ENCODE data around the gene STPG1. TPM values are rescaled to one million over a fixed set of nuclear protein-coding genes. Genes with fewer than 3 reads are reported as not detected.
"Not testable (repeated sequence)": the region's sequence is repeated elsewhere in the genome, so short reads cannot be mapped to it uniquely, and the experiment has no call there.

Gene STPG1
- not detected for polyA plus RNA-seq (2012; ENCODE audit: insufficient read depth, insufficient read length)

GRCh38 chr1:24413350-24414163 is at the start of gene STPG1:
Gene STPG1 (minus strand): TSS chr1:24413782. CDS start chr1:24401388, 12,394 bp downstream.
- DNase-seq (ENCODE audit: low read depth, low spot score) = no peak
- H3K4me3 ChIP-seq (ENCODE audit: low read length) = no peak within 1 kb of the TSS

GRCh38 chr1:24462128-24462527 is 48.5 kb upstream of the STPG1 start:
- not testable (repeated sequence) for DNase-seq (ENCODE audit: low read depth, low spot score); H3K4me3 ChIP-seq (ENCODE audit: low read length)

- no peak for DNase-seq (ENCODE audit: low read depth, low spot score)
- H3K4me3 ChIP-seq (ENCODE audit: low read length) = no peak overlapping the region
Measured at GRCh38 chr1:24459551-24460266, 46.1 kb upstream of the STPG1 start.

GRCh38 chr1:24457866-24458265 is 44.3 kb upstream of the STPG1 start:
- no peak overlapping the region for H3K4me3 ChIP-seq (ENCODE audit: low read length)
- DNase-seq (ENCODE audit: low read depth, low spot score) = no peak

- H3K4me3 ChIP-seq (ENCODE audit: low read length) = no peak overlapping the region
- no peak for DNase-seq (ENCODE audit: low read depth, low spot score)
Measured at GRCh38 chr1:24455272-24455671, 41.7 kb upstream of the STPG1 start.

- H3K4me3 ChIP-seq (ENCODE audit: low read length) = no peak overlapping the region
- DNase-seq (ENCODE audit: low read depth, low spot score) = no peak
Measured at GRCh38 chr1:24454673-24455072, 41.1 kb upstream of the STPG1 start.

GRCh38 chr1:24452922-24453485 is 39.4 kb upstream of the STPG1 start:
- DNase-seq (ENCODE audit: low read depth, low spot score) = no peak
- H3K4me3 ChIP-seq (ENCODE audit: low read length) = no peak overlapping the region

- H3K4me3 ChIP-seq (ENCODE audit: low read length) = no peak overlapping the region
- no peak for DNase-seq (ENCODE audit: low read depth, low spot score)
Measured at GRCh38 chr1:24451746-24452145, 38.2 kb upstream of the STPG1 start.

GRCh38 chr1:24450857-24451397 is 37.3 kb upstream of the STPG1 start:
- no peak overlapping the region for H3K4me3 ChIP-seq (ENCODE audit: low read length)

GRCh38 chr1:24450316-24450715 is 36.7 kb upstream of the STPG1 start:
- no peak overlapping the region for H3K4me3 ChIP-seq (ENCODE audit: low read length)
- no peak for DNase-seq (ENCODE audit: low read depth, low spot score)

More at GRCh38 chr1:24450857-24451397, 37.3 kb upstream of the STPG1 start:
- no peak for DNase-seq (ENCODE audit: low read depth, low spot score)

GRCh38 chr1:24446446-24446845 is 32.9 kb upstream of the STPG1 start:
- DNase-seq (ENCODE audit: low read depth, low spot score); H3K4me3 ChIP-seq (ENCODE audit: low read length): not testable (repeated sequence)

- no peak for DNase-seq (ENCODE audit: low read depth, low spot score)
- no peak overlapping the region for H3K4me3 ChIP-seq (ENCODE audit: low read length)
Measured at GRCh38 chr1:24443241-24443656, 29.7 kb upstream of the STPG1 start.

- no peak for DNase-seq (ENCODE audit: low read depth, low spot score)
- H3K4me3 ChIP-seq (ENCODE audit: low read length) = no peak overlapping the region
Measured at GRCh38 chr1:24442764-24443163, 29.2 kb upstream of the STPG1 start.

GRCh38 chr1:24441996-24442668 is 28.6 kb upstream of the STPG1 start:
- no peak for DNase-seq (ENCODE audit: low read depth, low spot score)

GRCh38 chr1:24441480-24441879 is 27.9 kb upstream of the STPG1 start:
- DNase-seq (ENCODE audit: low read depth, low spot score) = no peak
- no peak overlapping the region for H3K4me3 ChIP-seq (ENCODE audit: low read length)

More at GRCh38 chr1:24441996-24442668, 28.6 kb upstream of the STPG1 start:
- H3K4me3 ChIP-seq (ENCODE audit: low read length) = no peak overlapping the region

- H3K4me3 ChIP-seq (ENCODE audit: low read length) = no peak overlapping the region
- DNase-seq (ENCODE audit: low read depth, low spot score) = no peak
Measured at GRCh38 chr1:24440436-24440835, 26.9 kb upstream of the STPG1 start.

GRCh38 chr1:24438423-24438901 is 24.9 kb upstream of the STPG1 start:
- DNase-seq (ENCODE audit: low read depth, low spot score) = no peak

GRCh38 chr1:24437631-24438396 is 24.2 kb upstream of the STPG1 start:
- DNase-seq (ENCODE audit: low read depth, low spot score) = no peak
- no peak overlapping the region for H3K4me3 ChIP-seq (ENCODE audit: low read length)

More at GRCh38 chr1:24438423-24438901, 24.9 kb upstream of the STPG1 start:
- H3K4me3 ChIP-seq (ENCODE audit: low read length) = no peak overlapping the region
